ENCODE measurements around the gene NFE2L2.
"Not testable (repeated sequence)": the region's sequence is repeated elsewhere in the genome, so short reads cannot be mapped to it uniquely, and the experiment has no call there.

Gene NFE2L2

DNA sequence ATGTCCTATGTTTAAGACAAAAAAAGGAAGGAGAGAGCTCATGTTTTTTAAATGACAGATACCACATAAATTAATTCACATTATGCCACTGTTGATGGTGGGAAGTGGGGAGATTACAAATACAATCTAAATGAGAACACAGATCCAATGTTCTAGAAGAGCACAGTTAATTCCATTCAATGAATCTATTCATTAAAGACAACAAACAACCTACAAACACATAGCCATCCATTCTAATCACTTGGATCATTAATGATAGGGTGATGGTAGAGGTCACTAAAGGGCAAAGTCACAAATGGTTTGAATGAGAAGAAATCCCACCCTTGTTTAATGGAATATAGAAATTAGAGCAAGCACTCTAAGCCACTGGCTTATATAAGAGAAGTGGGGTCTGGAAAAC, 30.3 kb downstream of the NFE2L2 start:
- no peak for DNase-seq (ENCODE audit: low read depth)

DNA sequence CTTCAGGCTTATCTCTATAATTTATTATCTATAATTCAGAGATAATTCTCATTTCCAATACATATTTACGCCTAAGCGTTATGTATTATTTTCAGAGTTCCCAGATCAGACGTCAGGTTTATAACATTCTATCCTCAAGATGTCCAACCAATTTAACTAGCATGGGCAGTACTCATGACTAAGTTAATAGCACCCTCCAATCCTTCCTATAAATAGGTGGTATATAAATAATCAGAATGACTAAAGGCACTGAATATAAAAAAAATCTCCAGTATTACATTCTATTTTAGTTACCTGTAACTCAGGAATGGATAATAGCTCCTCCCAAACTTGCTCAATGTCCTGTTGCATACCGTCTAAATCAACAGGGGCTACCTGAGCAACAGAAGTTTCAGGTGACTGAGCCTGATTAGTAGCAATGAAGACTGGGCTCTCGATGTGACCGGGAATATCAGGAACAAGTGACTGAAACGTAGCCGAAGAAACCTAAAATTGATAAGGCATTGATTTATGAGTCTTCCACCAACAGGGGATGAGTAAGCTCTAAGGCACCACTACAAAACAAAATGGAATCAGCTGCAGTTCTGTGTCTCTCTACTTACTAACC, 32.3 kb downstream of the NFE2L2 start:
- no peak for DNase-seq (ENCODE audit: low read depth)

DNA sequence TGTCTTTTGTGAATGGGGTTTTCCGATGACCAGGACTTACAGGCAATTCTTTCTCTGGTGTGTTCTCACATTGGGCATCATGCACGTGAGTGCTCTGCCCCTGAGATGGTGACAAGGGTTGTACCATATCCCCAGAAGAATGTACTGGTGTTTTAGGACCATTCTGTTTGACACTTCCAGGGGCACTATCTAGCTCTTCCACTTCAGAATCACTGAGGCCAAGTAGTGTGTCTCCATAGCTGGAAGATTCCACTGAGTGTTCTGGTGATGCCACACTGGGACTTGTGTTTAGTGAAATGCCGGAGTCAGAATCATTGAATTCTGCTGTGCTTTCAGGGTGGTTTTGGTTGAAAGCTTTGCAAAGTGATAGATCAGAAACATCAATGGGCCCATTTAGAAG, 33.3 kb downstream of the NFE2L2 start:
- DNase-seq (ENCODE audit: low read depth), result no peak

DNA sequence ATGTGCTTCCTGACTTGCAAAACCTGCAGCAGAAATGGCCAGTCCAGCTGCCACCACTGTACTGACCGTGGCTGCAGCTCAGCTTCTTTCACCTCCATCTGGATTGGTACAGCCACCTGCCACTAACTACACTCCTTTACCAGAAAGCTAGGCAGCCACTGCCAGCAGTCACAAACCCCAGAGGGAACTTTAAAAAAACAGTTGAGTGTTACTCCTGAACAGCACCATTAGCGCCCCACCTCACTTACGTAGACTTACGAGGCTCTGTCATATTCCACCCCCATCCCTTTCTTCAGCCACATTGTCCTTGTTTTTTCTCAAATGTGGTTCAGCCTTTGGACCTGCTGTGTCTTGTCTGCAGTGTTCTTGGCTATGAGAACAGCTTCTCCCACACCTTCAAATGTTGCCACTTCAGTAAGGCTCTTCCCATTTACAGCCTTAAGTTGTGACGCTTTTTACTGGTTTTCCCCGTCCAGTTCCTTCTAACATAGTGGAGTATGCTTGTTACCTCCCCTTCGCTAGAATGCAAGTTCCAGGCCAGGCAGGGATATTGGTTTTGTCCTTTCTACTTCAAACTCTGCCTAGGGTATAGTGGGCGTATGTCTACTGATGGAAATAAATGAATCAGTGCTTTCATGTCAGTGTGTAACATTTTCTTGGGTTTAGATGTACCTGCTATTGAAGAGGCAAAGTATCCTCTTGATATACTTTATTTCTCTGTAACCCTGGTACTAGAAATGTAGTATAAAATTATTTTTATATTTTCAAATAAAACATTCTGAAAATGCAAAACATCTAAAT, 34.9 kb downstream of the NFE2L2 start:
- DNase-seq (ENCODE audit: low read depth), result no peak

DNA sequence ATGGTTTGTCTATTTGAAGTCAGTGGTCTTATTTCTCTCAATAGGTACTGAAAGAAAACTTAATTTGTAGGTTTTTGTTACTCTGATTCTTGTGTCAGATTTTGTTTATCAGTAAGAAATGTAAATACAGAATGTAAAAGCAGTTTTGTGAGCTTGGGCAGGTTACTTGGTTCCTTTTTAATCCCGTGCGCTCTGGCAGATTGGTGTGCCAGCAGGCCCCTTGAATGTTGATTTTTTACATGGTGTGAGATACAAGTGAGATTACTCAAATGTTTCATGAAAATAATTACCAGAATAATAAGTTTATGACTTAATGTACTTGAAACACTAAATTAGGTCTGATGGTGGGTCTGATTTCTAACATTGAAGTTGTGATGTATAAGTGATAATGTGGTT, 38.6 kb downstream of the NFE2L2 start:
- DNase-seq (ENCODE audit: low read depth), result no peak

DNA sequence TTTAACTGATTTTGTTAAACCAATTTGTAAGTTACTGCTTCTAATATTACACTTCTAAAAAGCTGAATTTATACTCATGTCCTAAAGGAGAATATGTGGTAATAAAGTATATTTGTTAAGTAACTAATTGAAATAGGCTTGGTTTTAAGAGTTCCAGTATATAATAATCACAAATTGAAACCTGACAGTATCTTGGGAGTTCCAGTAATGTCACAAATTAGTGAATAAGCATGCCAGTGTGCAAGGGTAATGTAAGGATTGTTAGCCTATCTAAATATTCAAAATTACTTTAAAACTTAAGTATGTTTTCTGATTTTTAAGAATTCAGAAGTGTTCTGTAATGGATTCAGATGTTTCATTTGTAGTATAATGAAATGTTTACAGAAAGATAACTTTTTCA, 41.1 kb downstream of the NFE2L2 start:
- not testable (repeated sequence) for DNase-seq (ENCODE audit: low read depth)

DNA sequence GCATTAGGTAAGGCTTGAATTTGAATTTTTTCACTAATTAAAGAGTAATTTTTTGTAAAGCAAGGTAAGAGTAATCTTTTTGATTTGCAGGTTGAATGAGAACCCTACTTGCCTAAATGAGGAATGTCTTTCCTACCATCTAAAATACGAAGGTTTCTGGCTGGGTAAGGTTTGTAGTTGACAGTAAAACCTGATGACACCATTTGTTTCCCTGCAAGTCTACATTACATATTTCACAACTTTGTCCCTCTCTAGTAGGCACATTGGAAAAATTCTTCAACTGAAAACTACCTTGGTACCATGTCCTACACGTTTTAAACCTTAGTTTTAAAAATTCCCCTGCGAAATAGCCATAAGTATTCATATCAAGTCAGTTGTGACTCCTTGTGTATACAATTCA, 42.6 kb downstream of the NFE2L2 start:
- DNase-seq (ENCODE audit: low read depth), result no peak

DNA sequence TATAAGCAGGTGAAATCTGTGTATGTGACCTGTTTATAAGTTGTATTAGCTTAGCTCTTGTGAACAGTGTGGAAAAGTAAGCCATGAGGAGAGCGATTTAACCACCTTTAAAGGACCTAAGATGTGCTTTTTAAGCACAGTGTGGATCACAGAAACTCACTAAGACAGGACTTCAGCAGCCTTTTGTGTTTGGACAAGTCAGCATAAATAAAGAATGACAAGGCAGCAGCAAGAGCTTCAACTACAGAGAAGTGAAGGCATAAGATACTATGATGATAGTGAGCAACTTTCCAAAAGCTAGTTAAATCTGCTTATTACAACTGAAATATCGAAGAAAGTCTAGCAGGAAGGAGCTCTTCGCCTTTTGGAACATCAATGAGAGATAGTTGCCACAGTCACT, 43.0 kb downstream of the NFE2L2 start:
- no peak for DNase-seq (ENCODE audit: low read depth)

DNA sequence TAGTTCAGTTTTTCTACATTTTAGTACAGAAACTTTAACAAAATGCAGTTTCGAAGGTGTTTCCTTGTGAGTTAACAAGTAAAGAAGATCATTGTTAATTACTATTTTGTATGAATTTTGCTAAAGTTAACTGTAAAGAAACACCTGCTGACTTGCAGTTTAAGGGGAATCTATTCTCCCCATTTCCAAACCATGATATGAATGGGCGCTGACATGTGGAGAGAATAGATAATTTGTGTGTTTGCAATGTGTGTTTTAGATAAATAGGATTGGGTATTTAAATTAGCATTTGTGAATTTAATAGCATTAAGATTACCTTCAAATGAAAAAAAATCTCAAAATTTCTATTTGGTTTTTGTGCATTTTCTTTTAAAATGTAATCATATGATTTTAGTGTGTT, 44.7 kb downstream of the NFE2L2 start:
- DNase-seq (ENCODE audit: low read depth), result not testable (repeated sequence)

DNA sequence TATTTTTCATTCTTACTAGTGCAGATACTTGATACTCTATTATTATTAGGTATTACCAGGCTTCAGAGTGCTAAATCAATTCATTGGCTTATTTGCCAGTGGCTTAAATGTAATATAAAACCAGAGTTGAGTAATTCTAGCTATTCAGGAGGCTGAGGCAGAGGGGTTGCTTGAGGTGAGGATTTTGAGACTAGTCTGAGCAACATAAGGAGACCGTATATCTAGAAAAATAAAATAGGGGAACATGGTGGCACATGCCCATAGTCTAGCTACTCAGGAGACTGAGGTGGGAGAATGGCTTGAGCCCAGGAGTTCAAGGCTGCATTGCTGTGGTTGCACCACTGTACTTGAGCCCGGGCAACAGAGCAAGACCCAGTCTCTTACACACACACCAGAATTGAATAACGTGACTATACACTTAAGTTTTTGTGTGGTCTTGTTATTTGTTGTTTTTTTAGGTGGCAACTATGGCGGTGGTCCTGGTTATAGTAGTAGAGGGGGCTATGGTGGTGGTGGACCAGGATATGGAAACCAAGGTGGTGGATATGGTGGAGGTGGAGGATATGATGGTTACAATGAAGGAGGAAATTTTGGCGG, 47.2 kb downstream of the NFE2L2 start:
- no peak for DNase-seq (ENCODE audit: low read depth)

DNA sequence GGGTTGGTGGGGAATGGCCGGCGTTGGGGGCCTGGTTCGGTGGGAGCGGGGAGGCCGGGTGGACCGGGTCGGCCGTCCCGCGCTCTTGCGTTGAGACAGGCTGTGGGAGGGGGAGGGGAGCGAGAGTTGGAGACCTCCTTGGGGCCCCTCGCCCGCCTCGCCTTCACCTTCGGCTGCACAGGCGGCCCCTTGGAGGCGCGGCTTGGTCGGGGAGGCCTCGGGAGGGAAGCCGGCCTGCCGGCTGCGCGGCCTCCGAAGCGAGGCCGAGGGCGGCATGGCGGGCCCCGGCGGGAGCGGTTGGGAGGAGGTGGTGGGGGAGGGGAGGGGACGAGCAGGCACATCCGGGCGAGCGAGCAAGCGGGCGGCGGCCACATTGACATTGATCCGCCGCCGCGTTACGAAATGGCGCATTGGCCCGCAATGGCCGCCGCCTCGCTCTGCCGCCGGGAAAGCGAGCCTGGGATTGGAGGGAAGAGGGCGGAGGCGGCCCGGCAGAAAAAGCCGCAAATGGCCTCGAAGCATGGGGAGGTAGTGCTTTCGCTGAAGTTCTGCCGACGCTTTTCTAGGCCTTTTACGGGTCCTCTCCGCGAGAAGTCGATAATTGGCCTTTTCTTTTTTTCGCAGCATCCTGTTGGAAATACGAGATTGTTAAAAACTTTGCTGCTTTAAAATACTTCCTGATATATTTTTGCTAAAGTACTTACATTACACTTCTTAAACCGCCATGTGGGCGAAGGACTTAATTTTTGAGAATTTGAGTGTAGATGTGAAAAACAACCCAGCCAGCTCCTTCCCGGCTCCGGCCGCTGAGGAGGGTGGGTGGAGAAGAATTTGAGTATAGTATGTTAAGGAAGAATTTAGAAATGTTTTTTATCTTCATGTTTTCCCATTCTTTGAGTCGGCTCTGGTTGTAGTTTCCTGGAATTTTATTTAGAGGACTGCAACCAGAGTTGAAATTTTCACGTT, 51.4 kb downstream of the NFE2L2 start:
- DNase-seq (ENCODE audit: low read depth), result peak; percentile 88

DNA sequence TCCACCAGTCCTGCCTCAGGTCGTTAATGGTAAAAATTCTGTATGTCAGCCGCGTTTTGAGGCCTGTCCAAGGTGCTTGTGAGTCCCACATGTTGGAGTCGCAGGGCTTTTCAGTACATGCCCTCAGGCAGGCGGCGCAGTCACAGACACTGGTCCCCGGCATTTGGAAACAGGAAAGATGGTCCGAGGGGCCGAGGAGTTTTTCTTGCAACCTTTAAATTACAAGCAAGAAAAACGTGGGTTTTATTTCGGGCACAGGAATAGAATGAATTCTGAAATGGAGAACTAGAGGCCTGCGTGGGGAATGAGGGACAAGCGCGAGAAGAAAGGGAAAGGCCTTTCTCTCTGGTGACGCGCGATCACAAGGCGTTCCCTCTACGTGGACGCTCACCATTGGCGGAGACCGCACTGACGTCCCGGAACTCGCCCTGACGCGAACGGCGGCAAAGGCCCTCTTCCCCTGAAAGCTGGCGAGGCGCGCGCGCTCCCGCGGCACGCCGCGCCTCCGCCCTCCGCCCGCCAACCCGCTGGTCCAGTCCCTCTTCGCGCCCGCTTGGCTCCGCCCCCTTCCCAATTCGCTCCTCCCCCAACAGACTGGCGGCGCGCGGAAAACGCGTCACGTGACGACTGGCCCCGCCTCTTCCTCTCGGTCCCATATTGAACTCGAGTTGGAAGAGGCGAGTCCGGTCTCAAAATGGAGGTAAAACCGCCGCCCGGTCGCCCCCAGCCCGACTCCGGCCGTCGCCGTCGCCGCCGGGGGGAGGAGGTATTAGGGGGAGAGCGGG, 52.2 kb downstream of the NFE2L2 start, which contains the start of gene HNRNPA3:
Gene HNRNPA3 (plus strand): TSS at position 689 of the 785 bp plus-strand sequence. CDS start 6 bp downstream, at position 695.
- peak; percentile 98 for DNase-seq (ENCODE audit: low read depth)

DNA sequence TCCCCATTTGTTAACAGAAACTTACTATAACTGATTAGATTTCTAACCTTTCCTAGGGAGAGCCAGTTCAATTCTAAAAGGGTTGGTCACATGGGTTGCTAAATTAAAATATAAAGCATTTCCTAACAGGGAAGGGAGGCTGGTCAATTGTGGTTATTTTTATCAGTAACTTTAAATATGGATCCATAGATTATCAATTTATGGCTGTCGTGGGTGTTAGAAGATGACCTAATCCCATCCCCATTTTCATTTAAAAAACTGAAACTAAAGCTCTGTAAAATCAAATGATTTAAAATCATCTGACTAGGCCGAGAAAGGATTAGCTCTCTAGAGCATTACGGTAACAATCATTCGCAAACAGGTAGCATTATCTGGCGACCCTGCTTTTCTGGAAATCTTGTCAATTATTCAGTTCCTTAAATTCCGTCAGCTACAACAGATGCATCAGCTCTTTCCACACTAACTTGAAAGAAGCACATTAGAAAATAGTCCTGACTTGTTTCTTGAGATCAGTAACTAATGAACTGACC, 52.9 kb downstream of the NFE2L2 start:
- no peak for DNase-seq (ENCODE audit: low read depth)

DNA sequence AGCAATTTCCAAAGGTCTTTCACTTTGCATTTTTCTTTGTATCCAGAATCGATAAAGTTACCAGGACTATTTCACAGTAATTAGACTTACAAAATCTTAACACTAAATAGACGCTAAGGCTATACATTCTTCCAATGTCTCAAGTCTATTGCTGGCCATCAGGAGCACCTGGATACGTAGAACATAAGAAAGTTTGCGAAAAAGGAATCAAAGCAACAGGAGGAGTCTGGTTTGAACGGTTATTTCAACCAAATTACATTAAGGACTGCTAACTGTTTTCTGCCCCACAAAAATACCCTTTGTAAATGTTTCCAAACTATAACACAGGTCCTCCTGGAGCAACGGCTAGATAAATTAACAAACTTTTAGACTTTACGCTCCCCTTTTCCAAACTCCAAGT, 53.4 kb downstream of the NFE2L2 start:
- no peak for DNase-seq (ENCODE audit: low read depth)

DNA sequence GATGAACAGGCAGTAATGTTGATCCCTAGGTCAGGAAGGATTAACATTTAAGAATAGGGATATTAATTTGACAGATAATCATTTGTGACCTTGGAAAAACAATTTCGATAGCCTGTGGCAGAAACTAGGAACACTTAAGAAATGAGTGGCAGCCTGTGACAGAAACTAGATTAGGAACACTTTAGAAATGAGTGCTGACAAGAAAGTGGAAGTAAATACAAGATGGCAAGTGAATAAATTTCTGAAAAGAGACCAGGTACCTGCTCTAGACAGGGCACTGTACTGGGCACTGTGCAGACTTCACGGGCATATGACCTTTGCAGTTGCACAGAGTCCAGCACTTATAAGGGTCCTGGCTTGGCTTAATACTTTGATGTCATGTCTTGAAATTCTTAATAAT, 57.4 kb downstream of the NFE2L2 start:
- no peak for DNase-seq (ENCODE audit: low read depth)

DNA sequence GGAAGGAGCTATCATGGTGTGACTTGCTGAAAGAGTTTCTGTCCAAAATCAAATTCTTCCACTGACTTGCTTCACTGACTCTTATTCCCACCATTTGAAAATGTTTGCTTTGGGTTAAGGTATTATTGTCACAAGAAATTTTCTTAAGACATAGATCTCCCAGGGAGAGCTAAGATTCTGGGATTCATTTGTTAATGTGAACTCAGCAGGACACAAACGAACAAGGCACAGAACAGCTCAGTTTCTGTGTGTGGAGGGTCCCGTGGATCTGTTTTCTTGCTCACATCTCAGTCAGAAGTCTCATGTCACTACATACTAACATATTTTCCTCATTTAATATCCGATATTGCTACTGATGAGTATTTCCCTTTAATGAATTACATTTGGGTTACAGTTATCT, 60.1 kb downstream of the NFE2L2 start:
- DNase-seq (ENCODE audit: low read depth), result no peak

DNA sequence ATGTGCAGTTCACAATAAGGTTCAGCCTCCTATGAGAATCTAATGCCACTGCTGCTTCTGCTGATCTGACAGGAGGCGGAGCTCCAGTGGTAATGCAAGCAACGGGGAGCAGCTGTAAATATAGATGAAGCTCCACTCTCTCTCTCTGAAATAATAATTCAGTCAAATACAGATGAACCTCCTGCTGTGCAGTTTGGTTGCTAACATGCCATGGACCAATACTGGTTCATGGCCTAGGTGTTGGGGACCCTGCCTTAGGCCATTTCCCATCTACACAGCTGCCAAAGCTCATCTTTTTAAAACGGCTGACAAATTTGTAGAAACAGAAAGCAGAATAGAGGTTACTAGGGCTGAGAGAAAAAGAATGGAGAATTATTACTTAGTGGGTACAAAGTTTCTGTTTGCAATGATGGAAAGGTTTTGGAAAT, 62.6 kb downstream of the NFE2L2 start:
- no peak for DNase-seq (ENCODE audit: low read depth)

DNA sequence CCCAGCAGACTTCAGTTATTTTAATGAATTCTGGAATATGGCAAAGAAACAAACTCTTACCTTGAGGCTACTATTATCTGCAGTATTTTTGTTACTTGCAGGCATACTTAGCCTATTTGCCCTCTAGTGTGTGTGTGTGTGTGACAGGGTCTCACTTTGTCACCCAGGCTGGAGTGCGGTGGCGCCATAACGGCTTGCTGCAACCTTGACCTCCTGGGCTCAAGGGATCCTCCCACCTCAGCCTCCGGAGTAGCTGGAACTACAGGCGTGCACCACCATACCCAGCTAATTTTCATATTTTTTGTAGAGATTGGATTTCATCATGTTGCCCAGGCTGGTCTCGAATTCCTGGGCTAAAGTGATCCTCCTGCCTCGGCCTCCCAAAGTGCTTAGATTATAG, 64.1 kb downstream of the NFE2L2 start:
- DNase-seq (ENCODE audit: low read depth), result not testable (repeated sequence)

DNA sequence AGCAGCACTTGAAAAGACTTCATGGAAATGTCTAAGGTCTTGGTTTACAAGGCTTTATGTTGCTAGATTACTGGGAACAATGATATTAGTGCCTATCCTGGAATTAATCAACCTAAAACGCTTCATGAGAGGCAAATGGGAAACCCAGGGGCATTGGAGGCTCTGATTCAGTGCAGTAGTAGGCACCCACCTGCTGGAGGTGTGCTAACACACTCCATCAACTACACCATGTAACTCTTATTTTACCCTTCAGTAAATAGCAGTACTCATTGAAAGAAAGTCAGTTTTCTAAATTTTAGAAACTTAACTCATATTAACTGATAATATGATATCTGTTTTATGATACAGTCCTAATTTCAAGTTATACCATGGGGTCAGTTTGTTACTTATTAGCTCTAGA, 69.3 kb downstream of the NFE2L2 start:
- DNase-seq (ENCODE audit: low read depth), result no peak

DNA sequence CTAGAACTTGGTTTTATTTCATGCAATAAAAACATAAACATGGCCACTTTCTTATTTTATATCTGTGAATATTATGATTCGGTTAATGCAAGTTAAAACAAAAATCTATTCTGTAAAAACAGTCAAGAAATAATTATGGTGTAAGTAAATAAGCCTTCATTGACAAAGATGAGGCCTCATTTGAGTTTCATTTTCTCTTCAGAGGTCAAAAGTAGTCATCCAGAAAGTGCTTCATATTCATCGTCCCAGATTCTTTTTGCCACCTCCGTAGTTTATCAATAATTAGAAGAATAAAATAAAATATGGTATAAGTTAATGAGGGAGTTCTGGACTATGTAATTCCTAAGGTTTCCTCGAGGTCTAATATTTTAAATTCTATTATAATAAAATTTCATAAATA, 71.3 kb downstream of the NFE2L2 start:
- DNase-seq (ENCODE audit: low read depth), result no peak

DNA sequence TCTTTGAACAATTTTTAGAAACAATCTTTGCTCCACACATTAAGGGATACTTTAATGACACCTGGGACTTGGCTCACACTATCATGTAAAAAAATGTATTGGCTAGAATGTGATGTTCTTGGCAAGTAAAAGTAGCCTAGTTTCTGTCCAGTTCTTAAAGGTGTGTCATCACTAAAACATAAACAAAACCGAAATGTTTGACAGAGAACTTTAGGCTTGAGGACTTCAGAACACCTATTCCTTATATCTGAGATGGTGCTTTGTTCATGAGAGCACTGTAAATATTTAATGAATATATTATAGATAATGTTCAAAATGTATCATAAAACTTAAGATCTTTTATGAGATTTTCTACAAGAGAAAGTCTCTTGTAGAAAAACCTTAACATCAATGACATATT, 71.7 kb downstream of the NFE2L2 start:
- DNase-seq (ENCODE audit: low read depth), result no peak
